IPS-20b (cell line): ENCODE data around the gene ATOSB.
A peak's percentile ranks its signal among the peaks of the same experiment; 100 is the strongest.
"Not testable (repeated sequence)": the region's sequence is repeated elsewhere in the genome, so short reads cannot be mapped to it uniquely, and the experiment has no call there.

Experiments used
- H3K27ac ChIP-seq: one replicate; pipeline ENCODE4 v1.5.1; 2013; ENCODE audit warnings: low read length
- H3K27me3 ChIP-seq: 2 replicates; pipeline ENCODE4 v1.6.1; 2013; ENCODE audit warnings: mild to moderate bottlenecking, low read length, inconsistent platforms; ENCODE audit not compliant: insufficient read depth
- H3K36me3 ChIP-seq: 2 replicates; pipeline ENCODE4 v1.6.1; 2013; ENCODE audit warnings: low read depth, mild to moderate bottlenecking, inconsistent platforms, low read length, moderate library complexity; ENCODE audit not compliant: insufficient read depth
- H3K4me1 ChIP-seq: 2 replicates; pipeline ENCODE4 v1.6.1; 2013; ENCODE audit warnings: mild to moderate bottlenecking, control low read depth, inconsistent platforms, low read length, moderate library complexity; ENCODE audit not compliant: insufficient read depth
- H3K4me3 ChIP-seq: 2 replicates; pipeline ENCODE4 v1.5.1; 2013; ENCODE audit warnings: mild to moderate bottlenecking, low read length, inconsistent platforms
- H3K9ac ChIP-seq: 2 replicates; pipeline ENCODE4 v1.6.1; 2013; ENCODE audit warnings: low read depth, mild to moderate bottlenecking, inconsistent platforms, low read length, moderate library complexity
- H3K9me3 ChIP-seq: 2 replicates; pipeline ENCODE4 v1.6.1; 2013; ENCODE audit warnings: mild to moderate bottlenecking, low read depth, low read length, inconsistent platforms; ENCODE audit not compliant: insufficient read depth

Gene ATOSB

GRCh38 chr9:35147941-35148563, 32.4 kb upstream of the ATOSB start:
- H3K9ac ChIP-seq, H3K4me3 ChIP-seq, H3K4me1 ChIP-seq, H3K27me3 ChIP-seq, H3K27ac ChIP-seq, H3K36me3 ChIP-seq: not testable (repeated sequence)
- peaks cover 48% of the 10 kb centered on the region for H3K9me3 ChIP-seq

DNA sequence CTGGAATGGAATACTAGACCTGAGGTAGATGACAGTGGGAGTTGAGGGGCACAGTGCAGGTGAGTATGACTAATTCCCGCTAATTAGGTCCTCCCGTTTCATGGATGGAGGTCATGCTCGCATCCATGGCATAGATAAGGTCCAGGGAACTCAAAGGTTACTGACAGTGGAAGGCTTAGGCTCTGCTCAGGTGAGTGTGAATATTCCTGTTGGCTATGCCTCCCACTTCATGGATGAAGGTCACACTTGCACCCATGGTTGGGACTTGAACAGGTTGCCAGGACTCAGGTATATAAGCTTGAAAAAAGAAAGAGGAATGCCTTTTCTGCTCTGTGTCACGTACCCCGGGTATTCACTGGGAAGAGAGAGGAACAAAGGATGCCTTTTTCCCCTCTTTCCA, 26.4 kb upstream of the ATOSB start:
- Histone ChIP-seq H3K27ac (no peak overlapping the region), H3K36me3 (no peaks in the 10 kb centered on the region), H3K4me1 (no peaks in the 10 kb centered on the region), H3K4me3 (no peak overlapping the region), H3K9me3 (peaks cover 42% of the 10 kb centered on the region), H3K27me3 (no peaks in the 10 kb centered on the region), H3K9ac (no peak overlapping the region)

- Histone ChIP-seq H3K9ac (no peak overlapping the region), H3K4me3 (no peak overlapping the region), H3K27me3 (no peaks in the 10 kb centered on the region), H3K9me3 (peaks cover 36% of the 10 kb centered on the region), H3K4me1 (no peaks in the 10 kb centered on the region), H3K27ac (no peak overlapping the region), H3K36me3 (no peaks in the 10 kb centered on the region)
Measured at GRCh38 chr9:35140093-35140492, 24.4 kb upstream of the ATOSB start.

DNA sequence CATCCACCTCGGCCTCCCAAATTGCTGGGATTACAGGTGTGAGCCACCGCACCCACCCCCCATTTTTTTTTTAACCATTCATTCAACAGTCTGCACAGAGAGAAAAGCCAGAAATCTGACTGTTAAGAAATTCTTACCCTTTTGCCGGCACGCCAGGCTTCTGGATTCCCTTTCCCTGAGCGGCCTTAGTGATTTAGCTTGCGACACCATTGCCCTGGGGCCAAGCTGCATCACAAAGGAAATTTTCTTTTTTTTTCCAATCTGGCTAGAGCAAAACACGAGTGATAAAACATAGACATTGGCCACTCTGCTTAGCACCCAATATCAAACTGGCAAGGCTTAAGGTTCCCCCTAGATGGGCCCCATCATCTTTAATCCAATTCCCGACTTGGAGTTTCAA, 21.2 kb upstream of the ATOSB start:
- H3K9ac ChIP-seq = no peak overlapping the region
- no peaks in the 10 kb centered on the region for H3K4me1 ChIP-seq
- H3K27ac ChIP-seq = no peak overlapping the region
- H3K9me3 ChIP-seq = peaks cover 29% of the 10 kb centered on the region
- no peak overlapping the region for H3K4me3 ChIP-seq
- no peaks in the 10 kb centered on the region for H3K36me3 ChIP-seq
- H3K27me3 ChIP-seq = no peaks in the 10 kb centered on the region

- H3K4me3 ChIP-seq = no peak overlapping the region
- H3K27ac ChIP-seq = no peak overlapping the region
- no peaks in the 10 kb centered on the region for H3K4me1 ChIP-seq
- no peak overlapping the region for H3K9ac ChIP-seq
- H3K36me3 ChIP-seq = no peaks in the 10 kb centered on the region
- no peaks in the 10 kb centered on the region for H3K27me3 ChIP-seq
- peaks cover 22% of the 10 kb centered on the region for H3K9me3 ChIP-seq
Measured at GRCh38 chr9:35135988-35136387, 20.3 kb upstream of the ATOSB start.

- H3K9ac ChIP-seq = no peak overlapping the region
- H3K27ac ChIP-seq = no peak overlapping the region
- no peaks in the 10 kb centered on the region for H3K36me3 ChIP-seq
- H3K4me3 ChIP-seq = no peak overlapping the region
- no peaks in the 10 kb centered on the region for H3K4me1 ChIP-seq
- H3K9me3 ChIP-seq = peaks cover 22% of the 10 kb centered on the region
- H3K27me3 ChIP-seq = no peaks in the 10 kb centered on the region
Measured at GRCh38 chr9:35134920-35135319, 19.3 kb upstream of the ATOSB start.

DNA sequence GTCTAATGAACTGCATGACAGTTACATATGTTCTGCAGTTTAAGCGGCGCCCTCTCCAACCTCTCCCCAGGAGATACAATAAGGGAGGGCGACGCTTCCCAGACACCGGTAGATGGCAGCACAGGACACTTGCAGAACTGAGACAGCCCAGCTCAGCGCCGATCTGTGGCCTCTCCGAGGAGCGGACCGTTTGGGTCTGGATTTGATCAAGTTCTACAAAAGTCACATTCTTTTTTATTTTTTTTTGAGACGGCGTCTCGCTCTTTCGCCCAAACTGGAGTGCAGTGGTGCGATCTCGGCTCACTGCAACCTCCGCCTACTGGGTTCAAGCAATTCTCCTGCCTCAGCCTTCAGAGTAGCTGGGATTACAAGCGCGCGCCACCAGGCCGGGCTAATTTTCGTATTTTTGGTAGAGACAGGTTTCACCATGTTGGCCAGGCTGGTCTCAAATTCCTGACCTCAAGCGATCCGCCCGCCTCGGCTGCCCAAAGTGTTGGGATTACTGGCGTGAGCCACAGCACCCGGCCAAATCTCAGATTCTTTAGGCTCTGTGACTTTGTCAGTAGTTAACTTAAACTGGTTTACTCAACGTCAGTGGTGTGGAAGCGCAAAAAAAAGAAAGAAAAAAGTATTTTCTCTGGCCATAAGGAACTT, 1.4 kb upstream of the ATOSB start:
- H3K9me3 ChIP-seq = no peaks in the 10 kb centered on the region
- no peaks in the 10 kb centered on the region for H3K36me3 ChIP-seq
- no peak overlapping the region for H3K27ac ChIP-seq
- peaks cover 17% of the 10 kb centered on the region for H3K4me1 ChIP-seq
- no peaks in the 10 kb centered on the region for H3K27me3 ChIP-seq
- H3K4me3 ChIP-seq = peak overlapping the region; percentile 74
- H3K9ac ChIP-seq = peak overlapping the region; percentile 64; the same call in 1 of the 2 replicates

- Histone ChIP-seq H3K27me3 (no peaks in the 10 kb centered on the region), H3K36me3 (no peaks in the 10 kb centered on the region), H3K4me1 (peaks cover 19% of the 10 kb centered on the region), H3K9me3 (no peaks in the 10 kb centered on the region), H3K9ac (peak overlapping the region; percentile 1; the same call in 1 of the 2 replicates), H3K4me3 (peak overlapping the region; percentile 74), H3K27ac (no peak overlapping the region)
Measured at GRCh38 chr9:35116539-35116897, 856 bp upstream of the ATOSB start.

DNA sequence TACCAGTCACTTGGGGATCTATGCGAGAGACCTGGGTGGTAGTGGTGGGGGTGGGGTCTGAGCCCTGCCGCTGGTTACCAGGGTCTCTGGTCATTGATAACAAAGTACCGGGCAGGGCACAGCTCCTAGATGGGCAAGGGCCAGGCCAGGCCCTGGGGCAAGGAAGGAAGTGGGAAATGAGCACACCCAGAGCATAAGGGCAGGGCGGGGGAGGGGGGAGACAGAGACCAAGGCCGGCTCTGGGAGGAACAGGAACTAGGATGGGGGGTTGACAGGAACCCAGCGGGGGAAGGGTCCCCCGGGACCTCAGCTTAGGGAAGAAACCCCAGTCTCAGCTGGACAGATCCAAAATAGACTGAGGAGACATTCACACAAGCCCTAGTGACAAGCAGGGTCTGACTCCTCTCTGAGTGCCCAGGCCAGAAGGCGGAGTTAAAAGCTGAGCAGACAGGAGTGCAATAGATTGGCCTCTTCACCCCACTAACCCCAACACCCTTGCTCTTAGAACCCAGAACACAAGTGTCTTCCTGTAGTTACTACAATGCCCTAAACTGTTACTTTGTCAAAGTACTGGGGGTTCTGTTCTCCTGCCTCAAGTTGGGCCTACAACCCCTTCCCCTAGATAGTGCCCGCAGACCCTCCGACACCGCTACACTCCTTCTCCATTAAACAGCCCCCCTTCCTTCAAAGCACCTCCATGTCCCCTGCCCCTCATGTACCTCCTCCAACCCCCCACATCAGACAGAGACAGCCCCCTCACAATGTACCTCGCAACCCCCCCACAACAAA, 628 bp downstream of the ATOSB start:
- Histone ChIP-seq H3K27me3 (no peaks in the 10 kb centered on the region), H3K9ac (peak overlapping the region; percentile 69; the same call in 1 of the 2 replicates), H3K27ac (peak overlapping the region; percentile 15), H3K36me3 (no peaks in the 10 kb centered on the region), H3K4me1 (peaks cover 22% of the 10 kb centered on the region), H3K9me3 (no peaks in the 10 kb centered on the region), H3K4me3 (peak overlapping the region; percentile 89)

DNA sequence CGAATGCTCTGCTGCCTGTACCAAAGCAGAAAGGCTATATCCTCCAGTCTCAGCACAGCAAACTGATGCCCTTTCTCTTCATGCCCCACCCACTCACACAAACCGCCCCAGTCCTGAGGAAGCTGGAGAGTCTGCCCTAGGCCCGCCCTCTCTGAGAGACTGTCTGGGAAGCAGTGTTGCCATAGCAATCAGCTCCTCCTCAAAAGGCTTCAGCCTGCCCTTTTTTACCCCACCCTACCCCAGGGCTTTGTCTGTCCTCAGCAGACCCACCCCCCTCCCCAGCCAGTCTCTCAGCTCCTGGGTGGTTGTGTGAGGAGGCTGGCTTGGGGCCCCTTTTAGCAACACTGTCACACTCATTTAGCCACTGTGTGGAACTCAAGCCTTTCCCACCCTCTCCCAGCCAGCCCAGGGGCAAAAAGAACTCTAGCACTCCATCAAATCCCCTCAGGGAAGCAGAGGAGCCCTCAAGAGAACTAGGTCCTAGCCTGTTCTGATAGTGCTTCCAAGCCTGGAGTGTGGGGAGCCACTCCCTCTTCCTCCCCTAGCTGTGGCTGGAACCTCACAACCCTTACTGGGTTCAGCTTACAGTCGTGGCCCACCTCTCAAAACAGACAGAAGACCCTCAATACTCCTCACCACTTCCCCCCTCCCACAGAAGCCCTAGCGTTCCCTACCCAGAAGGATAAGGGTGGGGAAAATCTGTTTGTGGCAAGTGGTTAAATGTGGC, 1.4 kb downstream of the ATOSB start:
- Histone ChIP-seq H3K27ac (peak overlapping the region; percentile 15), H3K4me3 (peak overlapping the region; percentile 89), H3K9me3 (no peaks in the 10 kb centered on the region), H3K9ac (peak overlapping the region; percentile 69; the same call in 1 of the 2 replicates), H3K36me3 (no peaks in the 10 kb centered on the region), H3K27me3 (no peaks in the 10 kb centered on the region), H3K4me1 (peaks cover 22% of the 10 kb centered on the region)

DNA sequence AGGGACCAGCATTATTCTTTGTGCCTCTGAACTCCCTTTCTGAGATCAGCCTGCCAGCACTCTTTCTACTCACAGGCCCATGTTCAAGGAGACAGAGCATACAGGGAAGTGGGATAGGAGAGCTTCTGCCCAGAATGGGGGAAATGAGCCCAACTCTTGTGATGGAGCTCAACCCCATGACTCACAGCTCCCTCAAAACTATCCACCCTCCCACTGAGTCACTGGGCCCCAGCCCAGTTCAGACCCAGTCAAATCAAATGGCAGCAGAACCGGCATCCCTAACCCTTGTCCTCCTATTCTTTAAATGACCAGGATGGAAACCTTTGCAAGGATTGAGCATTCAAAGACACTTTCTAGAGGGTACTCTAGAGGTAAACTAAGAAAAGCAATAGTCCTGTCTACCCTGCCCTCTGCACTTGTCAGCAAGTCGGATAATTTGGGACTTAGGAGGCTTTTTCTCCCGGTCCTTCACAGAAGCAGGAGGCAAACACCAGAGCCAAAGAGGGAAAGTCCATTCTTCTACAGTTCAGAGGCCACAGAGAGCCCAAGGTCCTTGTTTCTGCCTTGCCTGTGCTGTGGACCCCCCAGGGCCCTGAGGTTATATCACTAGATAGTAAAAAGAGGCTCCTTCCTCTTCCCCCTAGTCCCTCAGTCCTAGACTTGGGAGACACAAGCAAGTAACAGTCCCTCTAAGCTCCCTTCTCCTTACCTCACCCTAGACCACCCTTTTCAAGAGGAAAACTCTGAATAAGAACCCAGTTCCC, 3.2 kb downstream of the ATOSB start:
- Histone ChIP-seq H3K9me3 (no peaks in the 10 kb centered on the region), H3K27me3 (no peaks in the 10 kb centered on the region), H3K27ac (no peak overlapping the region), H3K4me1 (peaks cover 21% of the 10 kb centered on the region), H3K36me3 (no peaks in the 10 kb centered on the region), H3K4me3 (peak overlapping the region; percentile 5; the same call in 1 of the 2 replicates), H3K9ac (no peak overlapping the region)
